ENCODE results near the gene LRRC17. TPM values are rescaled to one million over a fixed set of nuclear protein-coding genes. Genes with fewer than 3 reads are reported as not detected.

The LRRC17 gene
- total and polyA plus RNA-seq, 9 of the 15 experiments (the other 6 are each of a cell fraction or from before 2014, with no cell fraction given): 0.03 to 0.18 (median 0.12) TPM; not detected in 5

DNA sequence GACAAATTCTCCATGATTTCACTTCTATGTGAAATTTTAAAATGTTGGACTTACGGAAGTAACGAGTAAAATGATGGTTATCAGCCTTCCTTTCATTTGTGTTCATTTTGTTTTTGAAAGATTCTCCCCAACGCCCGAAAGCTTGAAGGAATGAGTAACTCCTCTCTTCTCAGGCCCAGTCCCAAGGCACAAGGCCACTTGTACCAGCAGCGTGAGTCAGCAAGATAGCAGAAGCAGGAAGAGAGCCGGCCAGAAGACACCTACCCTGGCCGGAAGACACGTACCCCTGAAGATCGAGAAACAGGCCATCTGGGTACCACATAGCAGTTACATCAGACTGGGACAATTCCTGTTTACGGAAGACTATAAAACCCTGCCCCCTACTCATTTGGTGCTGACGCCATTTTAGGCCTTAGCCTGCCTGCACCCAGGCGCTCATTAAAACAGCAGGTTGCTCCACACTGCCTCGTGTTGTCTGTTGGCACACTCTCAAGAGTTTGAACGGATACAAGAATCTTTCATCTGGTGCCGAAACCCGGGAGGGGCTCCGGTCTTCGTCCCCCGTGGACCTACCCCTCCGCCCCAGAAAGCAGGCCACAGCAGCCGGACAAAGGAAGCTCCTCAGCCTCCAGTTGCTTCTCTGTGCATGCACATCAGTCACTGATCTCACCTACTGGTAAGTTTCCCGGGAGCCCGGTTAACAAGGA, 60.4 kb downstream of the LRRC17 start (continued):
- TF ChIP-seq ZBTB49 (CRISPR knock-in tag; IDR thresholded peaks at IDR 0.05; ENCODE audit: borderline replicate concordance) (no peak), BRCA1 (IDR thresholded peaks at IDR 0.05) (no peak), BRCA1 (CRISPR knock-in tag; IDR thresholded peaks at IDR 0.05) (no peak), HNRNPH1 (optimal IDR thresholded peaks at IDR 0.05; ENCODE audit: low read depth, low read length) (no peak), YBX1 (IDR thresholded peaks at IDR 0.05) (no peak), POLR2G (IDR thresholded peaks at IDR 0.05; ENCODE audit: low read depth, low read length) (peak; percentile 78), GATA2 (CRISPR knock-in tag; IDR thresholded peaks at IDR 0.05) (peak; percentile 65; the same call in 1 of the 2 replicates), ZSCAN29 (IDR thresholded peaks at IDR 0.05) (no peak), ZNF79 (CRISPR knock-in tag; IDR thresholded peaks at IDR 0.05; ENCODE audit: low read depth) (no peak), SRSF7 (optimal IDR thresholded peaks at IDR 0.05; ENCODE audit: low read depth, low read length) (no peak), ETV6 (IDR thresholded peaks at IDR 0.05; ENCODE audit: borderline replicate concordance in 1 of 2, low read depth in 2 of 2, low read length in 1 of 2) (no peak), ETV6 (CRISPR knock-in tag; IDR thresholded peaks at IDR 0.05; ENCODE audit: borderline replicate concordance) (no peak), MEIS2 (IDR thresholded peaks at IDR 0.05; ENCODE audit: partially characterized antibody) (peak; percentile 27), TCF15 (CRISPR knock-in tag; IDR thresholded peaks at IDR 0.05) (no peak), TAF1 (IDR thresholded peaks at IDR 0.05; ENCODE audit: control insufficient read depth, extremely low read depth, insufficient read depth, low read length, severe bottlenecking) (peak; percentile 91), MLX (CRISPR knock-in tag; conservative IDR thresholded peaks at IDR 0.05) (0 out of 4 replicates have a peak, but pooled peaks of 1 of the 2 experiments have one; percentile 23), HNRNPUL1 (IDR thresholded peaks at IDR 0.05; ENCODE audit: low read length) (no peak), NFRKB (IDR thresholded peaks at IDR 0.05; ENCODE audit: low read depth) (peak; percentile 97), XRCC4 (IDR thresholded peaks at IDR 0.05; ENCODE audit: extremely low read depth, insufficient read depth, insufficient read length) (no peak)
- TF ChIP-seq, protein P1, sequence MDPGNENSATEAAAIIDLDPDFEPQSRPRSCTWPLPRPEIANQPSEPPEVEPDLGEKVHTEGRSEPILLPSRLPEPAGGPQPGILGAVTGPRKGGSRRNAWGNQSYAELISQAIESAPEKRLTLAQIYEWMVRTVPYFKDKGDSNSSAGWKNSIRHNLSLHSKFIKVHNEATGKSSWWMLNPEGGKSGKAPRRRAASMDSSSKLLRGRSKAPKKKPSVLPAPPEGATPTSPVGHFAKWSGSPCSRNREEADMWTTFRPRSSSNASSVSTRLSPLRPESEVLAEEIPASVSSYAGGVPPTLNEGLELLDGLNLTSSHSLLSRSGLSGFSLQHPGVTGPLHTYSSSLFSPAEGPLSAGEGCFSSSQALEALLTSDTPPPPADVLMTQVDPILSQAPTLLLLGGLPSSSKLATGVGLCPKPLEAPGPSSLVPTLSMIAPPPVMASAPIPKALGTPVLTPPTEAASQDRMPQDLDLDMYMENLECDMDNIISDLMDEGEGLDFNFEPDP (CRISPR knock-in tag; IDR thresholded peaks at IDR 0.05): no peak
